Activated naive CD4-positive, alpha-beta T cell treated with anti-CD3 and anti-CD28 coated beads, Interleukin-2, amount 50 U/mL, for 16 hours (primary cell): Measurements from ENCODE around the gene DYNLT4.
"Not testable (repeated sequence)": the region's sequence is repeated elsewhere in the genome, so short reads cannot be mapped to it uniquely, and the experiment has no call there.

ENCODE experiments used
- DNase-seq: peaks from one replicate; pipeline ENCODE4 v3.0.0-alpha.2; 2020

DYNLT4 gene

DNA sequence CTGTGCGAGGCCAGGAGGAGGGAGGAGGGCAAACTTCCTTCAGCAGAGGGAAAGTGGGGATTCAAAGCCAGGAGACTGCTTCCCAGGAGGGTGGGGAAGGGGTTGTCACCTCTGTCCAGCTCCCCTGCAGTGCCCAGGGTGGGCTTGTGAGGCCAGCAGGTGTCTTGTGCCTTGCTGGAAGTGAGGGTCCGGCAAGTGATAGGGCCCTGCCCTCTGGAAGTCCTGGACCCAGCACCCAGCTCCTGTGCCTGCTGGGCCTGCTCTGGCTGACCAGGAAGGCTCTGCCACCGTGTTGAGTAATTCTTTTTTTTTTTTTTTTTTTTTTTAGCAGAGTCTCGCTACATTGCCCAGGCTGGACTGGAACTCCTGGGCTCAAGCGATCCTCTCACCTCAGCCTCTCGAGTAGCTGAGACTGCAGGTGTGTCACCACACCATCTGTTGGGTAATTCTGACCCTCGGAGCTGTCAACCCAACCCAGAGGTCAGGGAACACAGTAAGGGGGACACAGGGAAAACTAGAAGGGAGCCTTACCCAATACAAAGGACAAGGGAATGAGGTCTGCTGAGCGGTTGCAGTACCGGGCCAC, 20.2 kb downstream of the DYNLT4 start:
- DNase-seq, result no peak

DNA sequence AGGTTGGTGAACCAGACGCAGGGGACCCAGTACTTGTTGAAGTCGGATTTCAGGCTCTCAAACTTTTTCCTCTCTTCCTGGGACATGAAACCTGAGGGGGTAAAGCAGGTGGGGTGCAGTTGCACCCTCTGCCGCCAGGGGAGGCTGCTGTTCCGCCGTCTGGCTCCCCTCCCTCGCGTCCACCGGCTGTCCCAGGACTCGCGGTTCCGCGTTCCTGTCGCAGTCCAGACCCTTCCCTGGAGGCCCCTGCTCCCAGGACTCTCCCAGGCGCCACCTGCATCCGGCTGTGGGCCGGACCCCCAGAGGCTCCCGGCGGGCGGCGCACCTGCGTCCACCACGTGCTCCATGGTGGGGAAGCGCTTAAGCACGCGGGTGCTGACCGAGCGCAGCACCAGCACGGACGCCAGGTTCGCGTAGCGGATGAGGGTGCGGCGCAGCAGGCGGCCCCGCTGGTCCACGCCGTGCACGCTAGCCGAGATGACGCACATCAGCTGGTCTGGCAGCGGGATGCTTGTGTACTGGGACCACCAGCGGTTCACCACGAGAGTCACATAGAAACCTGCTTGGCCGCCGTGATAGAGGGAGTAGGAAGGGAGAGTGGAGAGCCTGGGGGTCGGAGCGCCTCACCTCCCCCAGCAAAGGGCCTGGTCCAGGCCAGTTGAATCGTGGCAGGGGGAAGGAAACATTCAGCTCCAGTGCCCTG, 20.9 kb downstream of the DYNLT4 start:
- DNase-seq, result peak; percentile 80

- no peak for DNase-seq
Observed at GRCh38 chr1:44785501-44786137, 21.5 kb downstream of the DYNLT4 start.

GRCh38 chr1:44785029-44785380, 22.1 kb downstream of the DYNLT4 start:
- DNase-seq, result no peak

DNA sequence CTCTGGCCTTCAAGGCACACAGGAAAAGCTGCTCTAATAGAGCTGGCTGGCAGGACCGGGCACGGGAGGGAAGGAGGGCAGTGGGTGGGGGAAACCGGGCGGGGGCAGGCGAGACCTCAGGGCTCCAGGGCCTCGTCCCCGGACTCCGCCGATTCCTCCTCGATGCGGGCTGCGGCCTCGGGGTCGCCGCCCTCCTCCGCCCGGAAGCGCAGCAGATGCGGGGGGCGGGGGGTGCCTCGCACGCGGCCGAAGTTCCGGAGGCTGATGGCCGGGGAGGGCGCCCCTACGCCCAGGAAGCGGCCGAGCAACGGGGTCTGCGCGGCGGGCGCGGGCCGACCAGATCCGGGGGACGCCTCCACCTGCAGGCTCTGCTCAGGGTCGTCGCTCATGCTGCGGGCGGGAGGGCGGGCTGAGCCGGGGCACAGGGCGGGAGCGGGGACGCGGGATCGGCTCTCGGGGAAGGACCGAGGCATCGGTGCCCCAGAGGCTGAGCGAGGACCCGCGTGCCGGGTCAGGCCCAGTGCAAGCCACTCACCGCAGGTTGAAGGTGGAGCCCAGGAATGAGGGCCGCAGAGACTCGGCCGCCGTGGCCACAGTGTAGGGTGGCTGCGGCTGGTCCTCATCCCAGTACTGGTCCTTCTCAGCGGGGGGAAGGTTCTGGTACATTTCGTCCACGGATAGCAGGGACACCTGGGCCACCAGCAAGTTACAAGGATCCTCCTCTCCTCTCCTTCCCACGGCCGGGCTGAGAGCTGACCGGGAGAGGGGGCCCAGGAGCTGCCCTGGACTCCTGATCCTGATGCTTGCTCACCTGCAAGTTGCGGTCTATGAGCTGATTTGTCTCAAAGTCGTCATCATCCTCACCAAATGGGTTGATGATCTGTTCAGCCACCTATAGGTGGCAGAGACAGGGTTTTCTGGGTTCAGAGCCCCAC, 22.8 kb downstream of the DYNLT4 start:
- peak; percentile 25 for DNase-seq

DNA sequence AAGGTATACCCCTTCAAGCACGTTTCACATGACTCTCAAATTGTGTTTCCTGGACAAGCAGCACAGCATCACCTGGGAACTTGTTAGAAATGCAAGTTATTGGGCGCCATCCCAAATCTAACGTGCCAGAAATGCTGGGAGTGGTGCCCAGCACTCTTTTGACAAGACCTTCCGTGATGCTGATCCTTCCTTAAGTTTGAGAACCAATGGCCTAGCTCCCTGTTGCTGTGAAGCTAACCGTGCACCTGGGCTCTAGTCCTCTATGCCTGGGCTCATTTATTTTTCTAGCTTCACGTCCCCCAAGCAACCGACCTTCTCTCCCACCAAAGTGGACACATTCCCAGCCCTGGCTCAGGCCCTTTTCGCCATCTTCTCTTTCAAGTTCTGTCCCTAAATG, 23.5 kb downstream of the DYNLT4 start:
- DNase-seq, result no peak

GRCh38 chr1:44780583-44781121, 26.5 kb downstream of the DYNLT4 start:
- no peak for DNase-seq

- no peak for DNase-seq
Observed at GRCh38 chr1:44778705-44779576, 28.2 kb downstream of the DYNLT4 start.

DNA sequence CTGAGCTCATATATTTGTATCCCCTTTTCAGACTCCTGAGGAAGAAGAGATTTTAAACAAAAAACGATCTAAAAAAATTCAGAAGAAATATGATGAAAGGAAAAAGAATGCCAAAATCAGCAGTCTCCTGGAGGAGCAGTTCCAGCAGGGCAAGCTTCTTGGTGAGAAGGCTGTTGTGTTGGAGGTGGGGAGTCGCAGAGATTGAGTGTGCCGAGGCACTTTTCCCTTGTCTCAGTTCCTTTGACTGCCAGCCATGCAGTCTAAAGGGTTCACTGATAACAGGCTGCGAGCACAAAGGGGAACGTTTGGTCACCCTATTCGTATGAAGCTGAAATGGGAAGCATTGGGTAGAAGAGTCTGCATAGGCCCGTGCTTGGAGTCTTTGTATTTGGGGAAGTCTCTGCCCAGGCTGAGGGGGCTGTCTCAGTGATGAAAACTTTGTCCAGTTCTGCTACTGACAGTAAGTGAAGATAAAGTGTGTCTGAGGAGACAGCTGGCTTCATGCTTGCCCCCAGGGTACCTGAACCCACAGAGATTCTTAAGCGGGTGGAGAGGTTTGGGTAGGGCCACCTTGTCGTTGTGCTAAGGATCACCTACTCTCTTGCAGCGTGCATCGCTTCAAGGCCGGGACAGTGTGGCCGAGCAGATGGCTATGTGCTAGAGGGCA, 29.0 kb downstream of the DYNLT4 start:
- no peak for DNase-seq

- DNase-seq, result no peak
Observed at GRCh38 chr1:44777547-44777946, 29.6 kb downstream of the DYNLT4 start.

DNA sequence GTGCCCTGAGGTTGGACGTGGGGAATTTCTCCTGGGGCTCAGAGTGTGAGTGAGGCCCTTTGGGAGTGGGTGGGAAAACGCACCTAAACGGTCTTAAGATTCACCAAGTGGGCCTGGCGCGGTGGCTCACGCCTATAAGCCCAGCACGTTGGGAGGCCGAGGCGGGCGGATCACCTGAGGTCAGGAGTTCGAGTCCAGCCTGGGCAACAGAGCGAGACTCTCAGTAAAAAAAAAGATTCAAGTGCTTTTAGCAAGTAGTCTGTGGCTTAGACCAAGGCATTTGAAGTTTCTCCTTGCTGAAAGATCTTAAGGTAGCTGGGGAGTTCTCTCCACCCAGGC, 30.5 kb downstream of the DYNLT4 start:
- DNase-seq, result no peak

GRCh38 chr1:44775930-44776729, 31.0 kb downstream of the DYNLT4 start:
- DNase-seq, result peak; percentile 48

DNA sequence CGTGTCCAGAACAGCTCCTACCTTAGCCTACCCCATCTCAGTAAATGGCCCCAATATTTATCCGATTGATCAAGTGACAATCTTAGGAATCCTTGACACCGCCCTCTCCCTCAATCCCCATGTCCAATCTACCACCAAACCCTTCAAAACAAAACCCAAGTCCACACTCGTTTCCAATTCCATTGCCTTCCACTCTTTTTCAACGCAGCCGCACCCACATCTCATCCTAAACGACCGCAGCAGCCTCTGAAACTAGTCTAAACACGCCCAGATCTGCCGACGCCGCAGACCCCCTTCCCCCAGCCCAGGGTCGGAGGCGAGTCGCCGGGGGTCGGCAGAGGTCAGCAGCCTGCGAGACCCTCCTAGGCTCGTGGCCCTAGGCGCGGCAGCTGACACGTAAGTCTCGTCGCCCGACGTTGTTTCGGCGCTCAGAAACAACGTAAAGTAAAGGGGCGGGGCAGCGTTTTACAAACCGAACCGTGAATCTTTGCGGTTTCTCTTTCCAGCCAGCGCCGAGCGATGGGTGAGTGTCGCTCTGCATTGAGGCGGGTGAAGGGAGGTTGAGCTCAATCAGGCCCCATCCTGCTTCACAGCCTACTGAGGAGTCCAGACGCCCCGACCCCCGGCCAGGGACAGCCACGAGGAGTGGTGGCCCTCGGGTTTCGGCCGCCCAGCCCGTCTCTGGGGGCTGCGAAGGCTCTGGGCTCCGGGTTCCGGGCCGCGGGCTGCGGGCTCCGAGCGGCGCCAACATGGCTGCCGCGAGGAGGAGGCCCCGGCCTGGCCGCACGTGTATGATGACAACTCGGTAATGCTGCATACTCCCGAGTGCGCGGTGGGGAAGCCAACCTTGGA, 31.8 kb downstream of the DYNLT4 start, which contains the start of gene RPS8:
RPS8 (plus strand) TSS at position 463 of the 852 bp plus-strand sequence; CDS start at position 520, 57 bp downstream.
- DNase-seq, result peak; percentile 90

- DNase-seq, result not testable (repeated sequence)
Observed at GRCh38 chr1:44766421-44766820, 40.7 kb downstream of the DYNLT4 start.

DNA sequence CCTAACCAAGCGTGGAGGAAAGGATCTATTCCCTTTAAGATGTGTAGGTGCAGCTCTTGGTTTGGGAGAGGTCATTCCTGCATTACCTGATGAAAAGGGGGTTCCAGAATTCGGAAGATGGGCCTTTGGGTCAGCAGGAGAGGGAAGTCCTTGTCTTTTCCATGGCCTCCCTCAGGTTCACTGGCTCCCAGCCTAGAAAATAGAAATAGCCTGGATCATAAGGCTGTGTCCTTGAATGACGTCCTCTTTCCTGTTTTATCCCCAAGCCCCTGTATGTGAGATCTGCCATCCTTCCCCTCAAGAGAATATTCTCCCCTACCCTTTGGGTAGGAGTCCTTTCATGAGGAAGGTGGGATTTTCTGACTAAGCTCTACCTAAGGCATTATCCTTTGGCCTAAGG, 46.3 kb downstream of the DYNLT4 start:
- no peak for DNase-seq

DNA sequence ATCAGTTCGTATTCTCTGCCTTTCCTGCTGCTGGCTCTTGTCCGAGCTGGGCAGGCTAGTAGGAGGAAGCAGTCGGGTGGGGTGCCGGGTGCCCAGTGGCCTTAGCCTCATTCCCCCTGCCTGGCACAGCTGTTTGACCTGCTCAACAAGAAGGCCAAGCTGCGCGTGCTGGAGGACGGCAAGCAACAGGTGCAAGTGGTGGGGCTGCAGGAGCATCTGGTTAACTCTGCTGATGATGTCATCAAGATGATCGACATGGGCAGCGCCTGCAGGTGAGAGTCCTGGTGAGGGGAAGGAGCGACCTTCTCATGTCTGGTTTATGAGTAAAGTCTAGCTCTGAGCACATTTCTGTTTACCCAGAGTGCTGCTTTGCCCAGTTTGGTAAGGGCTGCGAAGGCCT, 48.1 kb downstream of the DYNLT4 start:
- DNase-seq, result no peak

GRCh38 chr1:44757420-44757819, 49.7 kb downstream of the DYNLT4 start:
- DNase-seq, result no peak
